ENCODE results near the gene ITGB1BP1. TPM values are rescaled to one million over a fixed set of nuclear protein-coding genes. Genes with fewer than 3 reads are reported as not detected.
A peak's percentile ranks its signal among the peaks of the same experiment; 100 is the strongest.

Gene ITGB1BP1, protein sequence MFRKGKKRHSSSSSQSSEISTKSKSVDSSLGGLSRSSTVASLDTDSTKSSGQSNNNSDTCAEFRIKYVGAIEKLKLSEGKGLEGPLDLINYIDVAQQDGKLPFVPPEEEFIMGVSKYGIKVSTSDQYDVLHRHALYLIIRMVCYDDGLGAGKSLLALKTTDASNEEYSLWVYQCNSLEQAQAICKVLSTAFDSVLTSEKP
- total RNA-seq, result 78.2 TPM
- long read RNA-seq, full-length matches to known transcripts, result 35 of 87 reads
- long read RNA-seq, partial matches to known transcripts, result 7 of 87 reads
- long read RNA-seq, other reads (novel, unspliced or antisense), result 45 of 87 reads

DNA sequence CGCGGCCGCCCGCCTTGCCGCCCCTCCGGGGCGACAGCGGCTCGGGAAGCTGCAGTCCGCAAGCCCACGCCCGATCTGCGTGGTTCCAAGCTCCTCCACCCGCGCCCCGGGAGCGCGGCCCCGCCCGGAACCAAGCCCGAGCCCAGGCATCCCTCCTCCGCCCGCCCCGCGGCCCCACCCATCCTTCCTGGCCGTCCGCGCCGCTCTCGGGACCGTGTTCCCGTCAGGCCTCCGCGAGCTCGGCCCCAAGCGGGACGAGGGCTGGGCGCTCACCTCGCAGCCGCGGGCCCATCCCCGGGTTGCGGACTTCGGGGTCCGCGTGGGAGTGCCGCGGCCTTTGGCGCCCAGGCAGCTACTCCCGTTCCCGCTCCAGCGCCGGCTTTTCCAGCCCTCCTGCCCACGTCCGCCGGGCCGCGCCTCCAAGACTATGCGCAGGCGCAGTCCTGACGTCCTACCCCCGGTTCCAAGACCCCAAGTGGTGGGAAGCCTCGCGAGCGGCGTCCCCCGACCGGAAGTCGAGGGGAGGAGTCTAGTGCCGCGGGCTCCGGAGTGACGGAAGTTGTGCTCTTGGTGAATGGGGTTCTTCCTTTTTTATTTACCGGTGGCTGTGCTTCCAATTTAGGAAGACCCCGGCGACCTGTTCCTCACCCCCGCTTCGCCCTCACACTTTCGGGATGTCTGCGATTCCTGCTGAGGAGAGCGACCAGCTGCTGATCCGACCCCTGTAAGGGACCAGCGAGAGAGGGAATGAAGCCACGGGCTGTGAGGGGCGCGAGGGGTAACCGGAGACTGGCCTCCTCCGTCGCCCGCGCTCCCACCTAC lies at the start of gene ITGB1BP1, which contains the start of gene CPSF3:
Gene ITGB1BP1 (minus strand): TSS at position 429 of the 822 bp plus-strand sequence. CDS start 4,831 bp downstream, outside the sequence.
Gene CPSF3 (plus strand): TSS at position 555 of the 822 bp plus-strand sequence. CDS start 120 bp downstream, at position 675.
- Histone ChIP-seq H3K27me3 (no peaks in the 10 kb centered on the region), H3K27ac (peak within 1 kb of the TSS; percentile 91), H3K4me3 (peak within 1 kb of the TSS; percentile 85), H3K36me3 (peaks cover 1% of the 10 kb centered on the region), H3K9me3 (no peaks in the 10 kb centered on the region), H3K4me1 (peaks cover 30% of the 10 kb centered on the region)
- ATAC-seq (peak; percentile 96), DNase-seq (peak; percentile 99)
- intact Hi-C loops (cut with DNase I), result no loop called here
- TF ChIP-seq, protein P1, sequence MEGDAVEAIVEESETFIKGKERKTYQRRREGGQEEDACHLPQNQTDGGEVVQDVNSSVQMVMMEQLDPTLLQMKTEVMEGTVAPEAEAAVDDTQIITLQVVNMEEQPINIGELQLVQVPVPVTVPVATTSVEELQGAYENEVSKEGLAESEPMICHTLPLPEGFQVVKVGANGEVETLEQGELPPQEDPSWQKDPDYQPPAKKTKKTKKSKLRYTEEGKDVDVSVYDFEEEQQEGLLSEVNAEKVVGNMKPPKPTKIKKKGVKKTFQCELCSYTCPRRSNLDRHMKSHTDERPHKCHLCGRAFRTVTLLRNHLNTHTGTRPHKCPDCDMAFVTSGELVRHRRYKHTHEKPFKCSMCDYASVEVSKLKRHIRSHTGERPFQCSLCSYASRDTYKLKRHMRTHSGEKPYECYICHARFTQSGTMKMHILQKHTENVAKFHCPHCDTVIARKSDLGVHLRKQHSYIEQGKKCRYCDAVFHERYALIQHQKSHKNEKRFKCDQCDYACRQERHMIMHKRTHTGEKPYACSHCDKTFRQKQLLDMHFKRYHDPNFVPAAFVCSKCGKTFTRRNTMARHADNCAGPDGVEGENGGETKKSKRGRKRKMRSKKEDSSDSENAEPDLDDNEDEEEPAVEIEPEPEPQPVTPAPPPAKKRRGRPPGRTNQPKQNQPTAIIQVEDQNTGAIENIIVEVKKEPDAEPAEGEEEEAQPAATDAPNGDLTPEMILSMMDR (IDR thresholded peaks at IDR 0.05), result peak; percentile 1

DNA sequence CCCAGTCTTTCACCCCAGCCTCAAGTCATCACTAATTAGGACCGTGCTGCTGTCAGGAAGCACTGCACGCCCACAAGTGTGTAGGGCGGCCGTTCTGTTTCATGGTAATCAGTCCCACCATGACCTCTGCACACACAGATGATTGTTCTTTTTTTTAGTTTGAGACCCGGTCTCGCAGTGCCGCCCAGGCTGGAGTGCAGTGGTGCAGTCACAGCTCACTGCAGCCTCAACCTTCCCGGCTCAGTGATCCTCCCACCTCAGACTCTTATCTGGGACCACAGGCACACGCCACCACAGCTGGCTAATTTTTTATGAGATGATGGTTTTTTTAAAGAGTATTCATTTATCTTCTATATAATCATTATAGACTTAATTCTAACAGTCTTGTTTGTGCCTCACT lies 49.2 kb upstream of the ITGB1BP1 start:
- ATAC-seq (no peak), DNase-seq (no peak)
- H3K27ac ChIP-seq, result no peak overlapping the region
- H3K4me3 ChIP-seq, result no peak overlapping the region
- TF ChIP-seq, protein P1 (IDR thresholded peaks at IDR 0.05), result no peak
- H3K36me3 ChIP-seq, result peaks cover 31% of the 10 kb centered on the region
- intact Hi-C loops (cut with DNase I), result no loop called here
- no peaks in the 10 kb centered on the region for H3K27me3 ChIP-seq
- H3K4me1 ChIP-seq, result peaks cover 21% of the 10 kb centered on the region
- H3K9me3 ChIP-seq, result no peaks in the 10 kb centered on the region

DNA sequence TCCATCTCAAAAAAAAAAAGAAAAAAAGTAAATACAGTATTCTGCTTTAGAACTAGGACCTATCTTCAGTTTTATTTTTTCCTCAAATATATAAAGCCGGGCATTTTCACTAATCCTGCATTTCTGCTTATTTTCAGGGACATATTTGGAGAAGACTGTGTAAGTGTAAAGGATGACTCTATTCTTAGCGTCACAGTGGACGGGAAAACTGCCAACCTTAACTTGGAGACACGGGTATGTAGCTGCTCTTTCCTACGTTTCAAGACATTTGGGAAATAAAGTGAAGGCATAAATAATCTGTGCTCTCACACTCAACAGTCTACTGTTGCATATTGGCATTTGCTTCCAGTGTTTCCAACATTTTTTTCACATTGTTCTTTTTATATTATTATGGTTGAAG lies 47.9 kb upstream of the ITGB1BP1 start:
- DNase-seq, result no peak
- Histone ChIP-seq H3K27ac (no peak overlapping the region), H3K36me3 (peaks cover 25% of the 10 kb centered on the region), H3K4me1 (peaks cover 13% of the 10 kb centered on the region), H3K4me3 (no peak overlapping the region), H3K9me3 (no peaks in the 10 kb centered on the region), H3K27me3 (no peaks in the 10 kb centered on the region)
- intact Hi-C loops (cut with DNase I), result no loop called here
- TF ChIP-seq, protein P1 (IDR thresholded peaks at IDR 0.05), result no peak
- ATAC-seq, result no peak

DNA sequence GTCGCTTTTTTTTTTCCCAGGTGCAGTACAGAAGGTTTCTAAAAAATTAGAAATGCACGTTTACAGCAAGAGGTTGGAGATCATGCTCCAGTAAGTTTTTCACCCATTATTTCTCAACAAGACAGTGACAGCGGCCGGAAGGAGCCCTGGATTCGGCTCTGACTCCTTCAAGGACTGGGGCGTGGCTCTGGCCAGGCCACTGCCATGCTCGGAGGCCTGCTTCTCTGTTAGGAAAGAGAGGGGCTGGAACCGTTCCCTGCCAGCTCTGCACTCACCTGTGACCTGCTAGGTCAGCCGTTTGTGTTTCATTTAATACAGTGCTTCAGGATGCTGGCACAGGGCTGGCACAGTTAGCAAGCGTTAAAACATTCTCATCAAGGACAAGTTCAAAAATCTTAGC lies 44.4 kb upstream of the ITGB1BP1 start:
- Histone ChIP-seq H3K27me3 (no peaks in the 10 kb centered on the region), H3K27ac (no peak overlapping the region), H3K9me3 (no peaks in the 10 kb centered on the region), H3K4me3 (no peak overlapping the region), H3K4me1 (no peaks in the 10 kb centered on the region), H3K36me3 (peaks cover 20% of the 10 kb centered on the region)
- ATAC-seq (peak; percentile 95), DNase-seq (peak; percentile 84)
- intact Hi-C loops (cut with DNase I), result no loop called here
- TF ChIP-seq, protein P1 (IDR thresholded peaks at IDR 0.05), result no peak

DNA sequence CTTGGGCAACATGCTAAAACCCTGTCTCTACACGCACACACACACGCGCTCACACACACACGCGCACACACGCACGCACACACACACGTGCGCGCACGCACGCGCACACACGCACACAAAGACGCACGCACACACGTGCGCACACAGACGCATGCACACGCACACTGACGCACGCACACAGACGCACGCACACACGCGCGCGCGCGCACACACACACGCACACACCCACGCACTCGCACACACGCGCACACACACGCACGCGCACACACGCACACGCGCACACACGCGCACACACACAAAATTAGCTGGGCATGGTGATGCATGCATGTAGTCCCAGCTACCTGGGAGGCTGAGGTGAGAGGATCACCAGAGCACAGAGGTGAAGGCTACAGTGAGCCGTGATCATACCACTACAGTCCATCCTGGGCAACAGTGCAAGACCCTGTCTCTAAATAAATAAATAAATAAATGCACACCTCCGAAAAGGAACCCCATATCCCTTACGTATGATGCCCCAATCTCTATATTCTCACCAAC lies 42.9 kb upstream of the ITGB1BP1 start:
- ATAC-seq (no peak), DNase-seq (no peak)
- intact Hi-C loops (cut with DNase I), result no loop called here
- Histone ChIP-seq H3K27me3 (no peaks in the 10 kb centered on the region), H3K4me3 (no peak overlapping the region), H3K4me1 (no peaks in the 10 kb centered on the region), H3K36me3 (peaks cover 21% of the 10 kb centered on the region), H3K27ac (no peak overlapping the region), H3K9me3 (no peaks in the 10 kb centered on the region)
- TF ChIP-seq, protein P1 (IDR thresholded peaks at IDR 0.05), result no peak

Measured in upper lobe of right lung (tissue), 1 donor.